Stimulated activated CD4-positive, alpha-beta T cell treated with anti-CD3 and anti-CD28 coated beads, TNF-alpha, amount 100 ng/mL, for 1 hour (primary cell): ENCODE data around the gene ABCC6.
"Not testable (repeated sequence)": the region's sequence is repeated elsewhere in the genome, so short reads cannot be mapped to it uniquely, and the experiment has no call there.

Experiments used
- DNase-seq, 3 donors: peaks; one replicate each; pipeline ENCODE4 v3.0.0-alpha.2; 2020; ENCODE audit warnings: low read depth in 3 of 3, low spot score in 1 of 3

Gene ABCC6

DNA sequence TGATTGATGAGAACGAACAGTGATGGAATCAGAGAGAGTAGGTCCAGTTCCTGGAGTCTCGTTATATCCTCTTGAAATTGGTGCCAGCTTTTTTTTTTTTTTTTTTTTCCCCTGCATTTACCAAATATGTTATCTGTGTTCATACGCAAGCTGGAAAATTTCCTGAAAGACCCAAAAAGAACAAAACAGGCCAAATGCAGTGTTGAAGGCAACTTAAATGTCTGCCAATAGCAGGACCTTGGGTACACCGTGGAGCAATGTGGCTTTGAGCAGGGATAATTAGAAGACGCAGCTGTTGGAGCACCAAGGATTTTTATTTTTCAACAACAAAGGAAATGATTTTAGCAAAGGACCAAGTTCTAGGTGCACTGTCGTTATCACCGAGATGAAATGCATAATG, 105.0 kb downstream of the ABCC6 start:
- DNase-seq: no peak

DNA sequence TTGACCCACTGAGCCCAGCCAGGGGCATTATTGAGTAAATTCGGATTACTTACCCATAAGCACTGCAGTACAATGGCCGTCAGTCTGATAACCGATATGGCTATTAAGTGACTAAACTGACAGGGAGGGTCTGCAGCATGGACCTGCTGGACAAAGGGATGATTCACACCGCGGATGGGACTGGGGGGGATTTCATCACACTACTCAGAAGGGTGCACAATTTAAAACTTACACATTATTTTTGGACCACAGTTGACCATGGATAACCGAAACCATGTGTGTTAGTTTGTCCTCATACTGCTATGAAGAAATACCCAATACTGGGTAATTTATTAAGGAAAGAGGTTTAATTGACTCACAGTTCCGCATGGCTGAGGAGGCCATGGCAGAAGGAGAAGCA, 106.5 kb downstream of the ABCC6 start:
- DNase-seq: no peak

DNA sequence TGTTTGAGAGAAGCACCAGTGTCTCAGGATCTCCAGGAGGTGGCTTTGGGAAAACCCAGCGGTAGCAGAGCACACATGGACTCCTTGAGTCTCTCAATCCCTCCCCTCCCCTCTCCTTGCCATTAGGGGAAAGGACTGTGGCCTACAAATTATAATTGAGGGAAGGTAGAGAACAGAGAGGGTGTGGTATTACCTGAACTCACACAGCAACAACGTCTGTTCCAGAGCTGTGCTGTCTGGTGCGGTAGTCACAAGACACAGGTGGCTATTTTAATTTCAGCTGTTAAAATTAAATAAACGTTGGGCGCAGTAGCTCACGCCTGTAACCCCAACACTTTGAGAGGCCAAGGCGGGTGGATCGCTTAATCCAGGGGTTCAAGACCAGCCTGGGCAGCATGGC, 110.2 kb downstream of the ABCC6 start:
- DNase-seq: no peak

DNA sequence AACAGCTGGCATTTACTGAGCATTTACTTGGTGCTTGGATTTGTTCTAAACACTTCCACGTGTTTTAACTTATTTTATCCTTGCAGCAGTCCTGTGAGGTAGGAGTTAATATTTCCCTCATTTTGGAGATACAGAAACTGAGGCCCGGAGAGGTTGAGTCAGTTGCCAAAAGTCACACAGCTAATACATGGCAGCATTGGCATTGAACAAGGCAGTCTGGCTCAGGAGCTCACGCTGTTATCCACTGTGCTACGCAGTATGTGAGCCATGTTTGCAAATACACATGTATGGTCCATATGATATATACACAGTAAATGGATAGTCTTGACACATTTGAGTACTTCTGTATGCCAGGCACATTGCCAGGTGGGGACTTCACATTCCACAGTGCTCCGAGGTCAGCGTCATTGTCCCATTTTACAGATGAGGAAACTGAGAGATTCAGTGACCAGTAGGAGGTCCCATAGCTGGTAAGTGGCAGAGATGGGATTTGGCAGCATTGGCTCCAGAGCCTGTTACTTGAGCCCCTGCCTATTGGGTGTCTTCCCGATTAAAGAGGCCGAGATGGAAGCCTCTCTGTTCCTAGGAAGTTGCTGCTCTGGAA, 110.7 kb downstream of the ABCC6 start:
- no peak for DNase-seq

DNA sequence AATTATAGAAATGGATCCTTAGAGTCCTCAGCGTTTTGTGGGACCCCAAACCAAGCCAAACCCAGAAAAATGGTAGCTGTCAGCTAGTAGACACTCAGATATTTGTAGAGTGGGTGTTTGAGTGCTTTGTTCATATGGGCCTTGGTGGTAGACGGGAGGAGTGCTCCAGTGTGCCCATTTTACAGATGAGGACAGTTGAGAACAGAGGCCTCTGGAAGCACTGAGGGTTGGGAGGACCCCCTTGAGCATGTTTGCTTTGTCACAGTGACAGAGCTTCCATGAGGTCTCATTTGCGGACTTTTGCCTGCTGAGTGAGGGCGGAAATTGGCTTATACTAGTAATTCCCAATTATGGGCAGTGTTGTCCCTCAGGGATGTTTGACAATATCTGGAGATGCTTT, 111.7 kb downstream of the ABCC6 start:
- no peak for DNase-seq

DNA sequence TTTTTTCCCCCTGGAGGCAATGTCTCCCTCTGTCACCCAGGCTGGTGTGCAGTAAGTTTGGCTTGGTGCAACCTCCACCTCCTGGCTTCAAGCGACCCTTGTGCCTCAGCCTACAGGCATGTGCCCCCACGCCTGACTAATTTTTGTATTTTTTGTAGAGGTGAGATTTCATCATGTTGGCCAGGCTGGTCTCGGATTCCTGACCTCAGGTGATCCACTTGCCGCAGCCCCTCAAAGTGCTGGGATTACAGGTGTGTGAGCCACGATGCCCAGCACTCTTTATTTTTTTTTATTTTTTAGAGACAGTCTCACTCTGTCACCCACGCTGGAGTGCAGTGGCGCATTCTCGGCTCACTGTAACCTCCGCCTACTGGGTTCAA, 113.2 kb downstream of the ABCC6 start:
- DNase-seq: no peak

DNA sequence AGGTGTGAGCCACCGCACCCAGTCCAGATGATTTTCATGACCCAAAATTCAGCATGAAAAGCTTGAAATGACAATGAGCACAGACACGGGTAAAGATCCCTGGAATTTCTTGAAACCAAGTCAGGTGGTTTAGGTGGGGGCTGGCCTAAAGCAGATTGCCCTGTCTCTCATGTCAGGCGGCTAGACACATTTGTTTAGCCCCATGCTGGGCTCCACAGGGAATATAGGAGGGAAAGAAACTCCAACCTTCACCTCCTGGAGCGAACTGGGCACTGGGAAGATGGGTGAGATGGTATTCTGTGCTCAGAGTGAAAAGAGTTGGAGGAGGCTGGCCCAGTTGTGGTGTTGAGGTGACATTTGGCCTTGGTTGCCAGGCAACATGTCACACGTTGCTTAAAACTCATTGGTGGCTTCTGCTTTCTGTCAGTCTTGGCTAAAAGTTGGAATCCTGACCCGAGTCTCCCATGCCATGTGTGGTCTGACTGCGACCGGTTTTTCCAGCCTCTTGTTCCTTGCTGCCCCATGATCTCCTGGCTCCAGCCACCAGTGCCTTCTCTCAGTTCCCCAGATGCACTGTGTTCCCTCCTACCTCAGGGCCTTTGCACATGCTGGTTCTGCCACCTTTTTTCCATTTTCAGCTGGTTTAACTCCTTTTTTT, 113.7 kb downstream of the ABCC6 start:
- no peak for DNase-seq

DNA sequence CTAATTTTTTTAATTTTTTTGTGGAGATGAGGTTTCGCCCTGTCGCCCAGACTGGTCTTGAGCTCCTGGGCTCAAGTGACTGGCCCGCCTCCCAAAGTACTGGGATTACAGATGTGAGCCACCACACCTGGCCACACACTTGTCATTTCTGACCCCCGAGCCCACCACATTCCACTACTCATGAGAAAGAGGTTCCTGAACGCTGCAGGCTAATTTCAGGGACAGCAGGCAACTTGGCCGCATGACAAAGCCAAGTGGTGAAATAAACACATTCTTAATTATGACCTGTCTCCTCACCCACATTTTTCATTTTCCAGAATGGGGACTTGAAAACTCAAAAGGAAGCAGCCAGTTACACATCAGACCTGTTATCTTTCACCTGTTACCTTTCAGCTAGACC, 114.5 kb downstream of the ABCC6 start:
- DNase-seq: no peak

DNA sequence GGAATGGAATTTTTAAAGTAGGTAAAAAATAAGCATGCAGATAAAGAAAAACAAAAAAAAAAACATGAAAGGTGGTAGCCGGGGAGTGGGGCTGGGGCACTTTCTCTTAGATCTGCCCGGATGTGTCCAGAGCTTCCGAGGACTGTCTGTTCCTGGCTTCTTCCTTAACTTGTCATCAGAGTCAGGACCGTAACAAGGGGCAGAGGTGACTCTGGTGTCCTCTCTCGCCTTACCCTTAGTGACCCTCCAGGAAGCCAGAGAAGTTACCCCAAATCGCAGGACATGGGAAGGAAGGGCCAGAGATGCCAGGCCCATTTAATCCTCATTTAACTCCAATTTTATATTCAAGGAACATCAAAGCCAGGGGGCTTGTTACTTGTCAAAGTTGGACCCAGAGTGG, 115.5 kb downstream of the ABCC6 start:
- DNase-seq: no peak

DNA sequence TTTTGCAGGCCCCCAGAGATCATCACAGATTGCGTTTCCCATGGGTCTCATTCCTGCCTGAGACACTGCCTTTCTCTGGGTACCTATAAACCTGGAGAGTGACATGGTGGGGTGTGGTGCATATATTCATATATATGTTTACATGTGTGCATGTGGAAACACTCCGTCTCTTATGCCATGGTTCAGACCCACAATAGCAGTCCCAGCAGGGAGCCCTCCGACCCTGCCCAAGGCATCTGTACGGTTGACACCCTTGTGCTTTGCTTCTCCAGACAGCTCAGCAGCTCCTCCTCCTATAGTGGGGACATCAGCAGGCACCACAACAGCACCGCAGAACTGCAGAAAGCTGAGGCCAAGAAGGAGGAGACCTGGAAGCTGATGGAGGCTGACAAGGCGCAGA, 116.8 kb downstream of the ABCC6 start:
- no peak for DNase-seq

DNA sequence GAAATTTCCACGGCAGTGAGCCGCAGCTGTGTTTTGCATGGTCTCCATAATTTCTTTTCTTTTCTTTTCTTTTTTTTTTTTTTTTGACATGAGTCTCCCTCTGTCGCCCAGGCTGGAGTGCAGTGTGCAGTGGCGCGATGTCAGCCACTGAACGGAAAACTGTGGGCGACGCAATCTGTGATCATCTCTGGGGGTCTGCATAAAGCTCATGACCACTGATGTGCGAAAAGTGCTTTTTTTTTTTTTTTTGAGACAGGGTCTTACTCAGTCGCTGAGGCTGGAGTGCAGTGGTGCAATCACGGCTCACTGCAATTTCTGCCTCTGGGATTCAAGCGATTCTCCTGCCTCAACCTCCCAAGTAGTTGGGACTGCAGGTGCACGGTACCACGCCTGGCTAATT, 117.6 kb downstream of the ABCC6 start:
- no peak for DNase-seq

DNA sequence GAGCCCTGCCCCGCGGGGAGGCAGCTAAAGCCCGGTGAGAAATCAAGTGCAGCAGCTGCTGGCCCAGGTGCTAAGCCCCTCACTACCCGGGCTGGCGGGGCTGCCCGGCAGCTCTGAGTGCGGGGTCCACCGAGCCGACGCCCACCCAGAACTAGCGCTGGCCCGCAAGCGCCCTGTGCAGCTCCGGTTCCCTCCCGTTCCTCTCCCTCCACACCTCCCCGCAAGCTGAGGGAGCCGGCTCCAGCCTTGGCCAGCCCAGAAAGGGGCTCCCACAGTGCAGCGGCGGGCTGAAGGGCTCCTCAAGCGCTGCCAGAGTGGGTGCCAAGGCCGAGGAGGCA, 118.5 kb downstream of the ABCC6 start:
- not testable (repeated sequence) for DNase-seq

DNA sequence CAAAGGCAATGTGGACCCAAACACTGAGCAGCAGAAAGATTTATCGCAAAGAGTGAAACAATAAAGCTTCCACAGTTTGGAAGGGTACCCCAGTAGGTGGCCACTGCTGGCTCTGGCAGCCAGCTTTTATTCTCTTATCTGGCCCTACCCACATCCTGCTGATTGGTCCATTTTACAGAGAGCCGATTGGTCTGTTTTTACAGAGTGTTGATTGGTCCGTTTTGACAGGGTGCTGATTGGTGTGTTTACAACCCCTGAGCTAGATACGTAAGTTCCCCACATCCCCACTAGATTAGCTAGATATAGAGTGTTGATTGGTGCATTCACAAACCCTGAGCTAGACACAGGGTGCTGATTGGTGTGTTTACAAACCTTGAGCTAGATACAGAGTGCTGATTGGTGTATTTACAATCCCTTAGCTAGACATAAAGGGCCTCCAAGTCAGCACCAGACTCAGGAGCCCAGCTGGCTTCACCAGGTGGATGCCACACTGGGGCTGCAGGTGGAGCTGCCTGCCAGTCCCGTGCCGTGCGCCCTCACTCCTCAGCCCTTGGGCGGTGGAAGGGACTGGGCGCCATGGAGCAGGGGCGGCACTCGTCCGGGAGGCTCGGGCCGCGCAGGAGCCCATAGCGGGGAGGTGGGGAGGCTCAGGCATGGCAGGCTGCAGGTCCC, 119.0 kb downstream of the ABCC6 start:
- DNase-seq: not testable (repeated sequence)

DNA sequence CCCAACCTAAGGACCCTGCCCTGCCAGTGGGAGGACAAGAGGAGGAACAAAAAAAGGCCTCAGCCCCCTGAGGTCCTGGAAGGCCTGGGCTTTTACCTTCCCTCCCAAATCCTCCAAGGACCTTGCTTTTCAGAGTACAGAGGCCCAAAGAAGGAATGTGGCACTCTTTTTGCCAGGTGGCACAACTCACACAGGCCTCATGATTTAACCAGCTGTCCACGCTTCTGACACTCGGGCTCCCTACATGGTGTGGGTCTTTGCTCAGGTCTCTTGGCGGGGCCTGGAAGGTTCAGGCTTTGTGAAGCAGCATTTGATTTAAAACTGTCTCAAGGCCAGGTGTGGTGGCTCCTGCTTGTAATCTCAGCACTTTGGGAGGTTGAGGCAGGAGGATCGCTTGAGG, 120.6 kb downstream of the ABCC6 start:
- DNase-seq: no peak

DNA sequence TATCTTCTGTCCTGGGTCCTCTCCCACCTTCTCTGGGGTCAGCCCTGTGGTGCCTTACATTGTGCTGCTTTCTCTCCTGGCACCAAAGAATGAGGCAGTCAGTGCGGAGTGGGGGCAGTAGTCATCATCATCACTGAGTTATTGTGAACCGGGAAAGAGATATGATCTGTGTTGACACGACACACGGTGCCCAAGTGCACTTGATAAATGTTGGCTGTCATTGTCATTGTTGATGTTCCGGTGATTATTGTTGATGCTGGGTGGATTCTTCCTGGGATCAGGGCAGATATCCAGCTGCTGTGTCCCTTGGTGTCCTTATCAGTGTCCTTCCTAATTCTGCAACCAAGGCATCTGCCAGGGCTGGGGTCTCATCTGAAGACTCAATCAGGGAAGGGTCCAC, 121.7 kb downstream of the ABCC6 start:
- no peak for DNase-seq

DNA sequence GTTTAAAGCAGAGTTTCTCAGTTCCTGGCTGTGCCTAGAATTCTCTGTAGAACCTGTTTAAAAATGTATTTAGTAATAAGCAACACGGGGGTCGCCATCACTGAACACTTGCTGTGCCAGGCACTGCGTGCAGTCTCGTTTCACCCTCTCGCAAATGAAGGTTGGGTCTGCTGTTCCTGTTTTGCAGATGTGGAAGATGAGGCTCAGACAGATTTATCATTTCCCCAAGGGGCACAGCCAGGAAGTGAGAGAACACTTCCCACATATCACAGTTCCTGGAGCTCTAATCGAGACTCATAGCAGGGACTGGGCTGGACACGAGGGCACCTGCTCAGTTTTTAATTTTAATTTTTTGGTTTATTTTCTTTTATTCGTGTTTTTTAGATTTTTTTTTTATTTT, 122.7 kb downstream of the ABCC6 start:
- no peak for DNase-seq

DNA sequence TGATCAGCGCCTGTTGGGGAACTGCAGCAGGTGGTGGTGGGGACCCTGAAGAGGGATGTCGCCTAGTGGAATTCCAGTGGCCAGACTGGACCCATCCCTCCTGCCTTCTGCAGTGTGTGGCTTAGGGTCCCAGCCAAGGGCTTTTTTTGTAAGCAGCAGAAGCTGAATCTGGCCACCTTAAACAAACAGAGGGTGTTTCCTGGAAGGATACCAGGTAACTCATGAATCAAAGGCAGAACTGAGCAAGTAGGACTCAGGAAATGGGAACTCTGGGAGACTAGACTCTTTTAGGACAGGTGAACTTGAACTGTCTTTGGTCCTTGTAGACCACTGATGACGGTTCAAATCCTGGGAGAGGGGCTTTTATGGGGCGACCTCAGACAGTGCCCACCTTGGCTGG, 124.0 kb downstream of the ABCC6 start:
- DNase-seq: no peak
